Gastroesophageal sphincter (tissue), 4 donors: ENCODE data around the gene ZNF764. TPM values are rescaled to one million over a fixed set of nuclear protein-coding genes. Genes with fewer than 3 reads are reported as not detected.
A peak's percentile ranks its signal among the peaks of the same experiment; 100 is the strongest.

Source experiments
- ATAC-seq: fragments of 150-250 bp; one replicate; pipeline ENCODE4 v1.9.1; 2016; ENCODE audit warnings: mild to moderate bottlenecking, moderate library complexity
- H3K27ac ChIP-seq, 4 donors: fragments of 200-600 bp; sonication (generic) in 3 of 4; 1 replicate in 3 of 4; 2 replicates in 1 of 4; pipeline ENCODE4 v1.5.1; 2016 to 2019
- H3K27me3 ChIP-seq: fragments of 200-600 bp; sonication (generic); one replicate; pipeline ENCODE4 v1.5.1; 2019
- H3K36me3 ChIP-seq, 2 donors: fragments of 200-600 bp; sonication (generic); one replicate each; pipeline ENCODE4 v1.5.1; 2019; ENCODE audit warnings: control low read depth in 1 of 2
- H3K4me1 ChIP-seq, 3 donors: fragments of 200-600 bp; sonication (generic); 1 replicate in 2 of 3; 2 replicates in 1 of 3; pipeline ENCODE4 v1.5.1; 2016 to 2019; ENCODE audit warnings: control low read depth in 2 of 3
- H3K4me3 ChIP-seq, 2 donors: fragments of 200-600 bp; sonication (generic); one replicate each; pipeline ENCODE4 v1.5.1; 2019; ENCODE audit warnings: mild to moderate bottlenecking in 1 of 2, moderate library complexity in 1 of 2
- H3K9me3 ChIP-seq, 3 donors: fragments of 200-600 bp; sonication (generic); one replicate each; pipeline ENCODE4 v1.5.1; 2017 to 2019; ENCODE audit warnings: control low read depth in 2 of 3
- EP300 ChIP-seq: sonication (generic); formaldehyde crosslinking; IDR thresholded peaks from one replicate; pipeline ENCODE4 v1.6.1; 2017; ENCODE audit warnings: antibody characterized with exemption, mild to moderate bottlenecking
- POLR2A ChIP-seq, 2 donors: fragments of 450-650 bp; IDR thresholded peaks; one replicate each; pipeline ENCODE4 v1.6.1; 2017; ENCODE audit warnings: antibody characterized with exemption in 2 of 2, mild to moderate bottlenecking in 2 of 2, moderate library complexity in 1 of 2
- POLR2AphosphoS5 ChIP-seq: sonication (generic); formaldehyde crosslinking; IDR thresholded peaks from one replicate; pipeline ENCODE4 v1.6.1; 2017; ENCODE audit warnings: antibody characterized with exemption
- WGBS, 2 donors: methylation state at CpG; one replicate each; pipeline ENCODE4 v1.1.5; 2018; ENCODE audit warnings: low coverage in 1 of 2; 5-methylcytosine and 5-hydroxymethylcytosine counted together
- total RNA-seq, 4 donors: library from RNA; depleted of rRNA; stranded (reverse); fragments of >200 nt; gene quantifications; one replicate each; pipeline ENCODE4 v1.1.0, GENCODE V29; 2016
- TF ChIP-seq, protein P1 (sequence below), 4 experiments: fragments of 200-600 bp in 2 of 4; fragments of 450-650 bp in 2 of 4; sonication (generic) in 1 of 4; IDR thresholded peaks; one replicate each; pipeline ENCODE4 v1.5.1; 2017 to 2019; ENCODE audit warnings: antibody characterized with exemption in 4 of 4, mild to moderate bottlenecking in 2 of 4, moderate library complexity in 2 of 4

Gene ZNF764
- total RNA-seq, 4 donors from 2014 or later, result 6.3 to 13.1 (median 9.3) TPM

DNA sequence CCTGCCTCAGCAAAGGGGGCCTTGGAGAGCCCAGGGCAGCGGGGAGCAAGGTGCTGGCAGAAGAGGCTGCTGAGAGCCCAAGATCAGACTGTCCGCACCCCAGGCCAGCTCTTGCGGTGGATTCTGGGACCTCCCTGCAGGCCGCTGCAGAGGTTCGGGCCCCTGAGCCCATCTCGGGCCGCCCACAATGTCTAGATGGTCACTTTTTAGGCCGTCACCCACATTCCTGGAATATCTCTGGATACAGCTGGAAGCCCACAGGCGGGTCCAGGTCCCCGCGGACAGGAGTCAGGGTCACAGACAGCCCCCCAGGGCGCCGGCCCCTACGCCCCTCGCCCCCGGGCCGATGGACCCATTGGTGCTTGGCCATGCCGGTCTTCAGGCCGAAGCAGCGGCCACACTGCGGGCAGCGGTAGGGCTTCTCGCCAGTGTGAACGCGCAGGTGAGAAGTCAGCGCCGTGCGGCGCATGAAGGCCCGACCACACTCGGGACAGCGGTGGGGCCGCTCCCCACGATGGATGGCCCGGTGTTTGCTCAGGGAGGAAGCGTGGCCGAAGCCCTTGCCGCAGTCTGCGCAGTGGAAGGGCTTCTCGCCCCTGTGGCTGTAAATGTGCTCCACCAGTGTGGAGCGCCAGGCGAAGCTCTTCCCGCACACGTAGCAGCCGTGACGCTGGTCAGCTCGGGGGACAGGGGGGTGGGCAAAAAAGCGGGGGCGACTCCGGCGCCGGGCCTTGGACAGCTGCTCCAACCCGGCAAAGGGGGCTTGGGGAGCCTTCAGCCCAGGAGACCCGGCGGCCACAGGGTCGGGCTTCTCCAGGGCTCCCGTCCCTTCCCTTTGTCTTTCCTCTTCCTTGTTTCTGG lies 25.7 kb downstream of the ZNF764 start:
- TF ChIP-seq POLR2A (IDR thresholded peaks at IDR 0.05) (no peak), EP300 (no peak), POLR2AphosphoS5 (no peak)
- TF ChIP-seq, protein P1, sequence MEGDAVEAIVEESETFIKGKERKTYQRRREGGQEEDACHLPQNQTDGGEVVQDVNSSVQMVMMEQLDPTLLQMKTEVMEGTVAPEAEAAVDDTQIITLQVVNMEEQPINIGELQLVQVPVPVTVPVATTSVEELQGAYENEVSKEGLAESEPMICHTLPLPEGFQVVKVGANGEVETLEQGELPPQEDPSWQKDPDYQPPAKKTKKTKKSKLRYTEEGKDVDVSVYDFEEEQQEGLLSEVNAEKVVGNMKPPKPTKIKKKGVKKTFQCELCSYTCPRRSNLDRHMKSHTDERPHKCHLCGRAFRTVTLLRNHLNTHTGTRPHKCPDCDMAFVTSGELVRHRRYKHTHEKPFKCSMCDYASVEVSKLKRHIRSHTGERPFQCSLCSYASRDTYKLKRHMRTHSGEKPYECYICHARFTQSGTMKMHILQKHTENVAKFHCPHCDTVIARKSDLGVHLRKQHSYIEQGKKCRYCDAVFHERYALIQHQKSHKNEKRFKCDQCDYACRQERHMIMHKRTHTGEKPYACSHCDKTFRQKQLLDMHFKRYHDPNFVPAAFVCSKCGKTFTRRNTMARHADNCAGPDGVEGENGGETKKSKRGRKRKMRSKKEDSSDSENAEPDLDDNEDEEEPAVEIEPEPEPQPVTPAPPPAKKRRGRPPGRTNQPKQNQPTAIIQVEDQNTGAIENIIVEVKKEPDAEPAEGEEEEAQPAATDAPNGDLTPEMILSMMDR (IDR thresholded peaks at IDR 0.05), result no peak
- peak overlapping the region in 2 of 4 donors; percentile 15 to 95 for H3K27ac ChIP-seq
- H3K27me3 ChIP-seq, result no peaks in the 10 kb centered on the region
- 90 to 100% methylated on average over 2 to 10 of the region's 57 CpGs for WGBS, 2 donors
- H3K4me1 ChIP-seq, result peaks cover 0 to 50% (median 24%) of the 10 kb centered on the region in 3 donors
- H3K9me3 ChIP-seq, result no peaks in the 10 kb centered on the region
- ATAC-seq, result no peak
- peaks cover 0 to 31% of the 10 kb centered on the region in 2 donors for H3K36me3 ChIP-seq
- H3K4me3 ChIP-seq, result no peak overlapping the region

DNA sequence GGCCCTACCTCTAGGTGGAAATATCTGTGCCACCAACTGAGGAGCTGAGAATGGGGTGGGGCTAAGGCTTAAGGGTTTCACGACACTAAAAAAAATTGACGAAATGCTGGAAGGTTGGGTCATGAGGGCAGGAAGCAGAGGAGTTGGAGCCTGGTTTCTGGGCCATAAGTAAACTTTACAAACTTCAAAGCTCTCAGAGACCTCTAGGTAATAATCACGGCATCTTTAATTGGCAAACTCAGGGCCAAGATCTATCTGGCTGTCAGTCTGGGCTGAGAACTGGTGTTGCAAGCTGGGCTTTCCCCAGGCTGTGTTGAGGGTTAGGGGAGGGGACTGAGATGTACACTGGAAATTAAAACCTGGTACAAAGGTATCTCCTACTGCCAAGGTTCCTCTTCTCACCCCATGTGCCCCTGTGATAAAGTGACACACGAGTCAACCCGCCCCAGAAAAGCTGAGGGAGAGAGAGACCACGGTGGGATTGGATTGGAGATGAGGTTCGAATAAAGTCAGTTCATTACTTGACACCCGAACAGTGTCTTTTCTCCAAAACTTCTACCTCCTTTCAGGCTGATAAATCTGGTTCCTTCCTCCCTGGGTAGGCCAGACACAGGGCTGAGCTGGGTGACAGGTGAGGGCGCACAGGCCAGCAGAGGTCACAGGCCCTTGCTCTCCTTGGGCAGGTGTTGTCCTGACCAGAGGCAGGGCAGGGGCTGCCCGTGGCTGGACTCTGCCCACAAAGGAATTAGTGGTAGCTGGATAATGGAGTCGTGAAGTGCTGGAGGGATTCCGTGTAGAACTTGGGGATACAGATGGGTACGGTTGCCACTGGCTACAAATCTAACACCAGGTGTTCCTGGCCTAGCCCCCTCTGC lies 27.8 kb downstream of the ZNF764 start:
- Histone ChIP-seq H3K27ac (peak overlapping the region in 1 of 4 donors; percentile 19), H3K4me3 (no peak overlapping the region), H3K36me3 (peaks cover 0 to 31% of the 10 kb centered on the region in 2 donors), H3K4me1 (peaks cover 0 to 50% (median 20%) of the 10 kb centered on the region in 3 donors), H3K27me3 (no peaks in the 10 kb centered on the region), H3K9me3 (no peaks in the 10 kb centered on the region)
- no peak for TF ChIP-seq POLR2A (IDR thresholded peaks at IDR 0.05)
- TF ChIP-seq, protein P1 (IDR thresholded peaks at IDR 0.05), result no peak
- TF ChIP-seq POLR2AphosphoS5, result no peak
- TF ChIP-seq EP300, result no peak
- ATAC-seq, result no peak
- 72 to 81% methylated on average over 10 to 12 of the region's 13 CpGs for WGBS, 2 donors

DNA sequence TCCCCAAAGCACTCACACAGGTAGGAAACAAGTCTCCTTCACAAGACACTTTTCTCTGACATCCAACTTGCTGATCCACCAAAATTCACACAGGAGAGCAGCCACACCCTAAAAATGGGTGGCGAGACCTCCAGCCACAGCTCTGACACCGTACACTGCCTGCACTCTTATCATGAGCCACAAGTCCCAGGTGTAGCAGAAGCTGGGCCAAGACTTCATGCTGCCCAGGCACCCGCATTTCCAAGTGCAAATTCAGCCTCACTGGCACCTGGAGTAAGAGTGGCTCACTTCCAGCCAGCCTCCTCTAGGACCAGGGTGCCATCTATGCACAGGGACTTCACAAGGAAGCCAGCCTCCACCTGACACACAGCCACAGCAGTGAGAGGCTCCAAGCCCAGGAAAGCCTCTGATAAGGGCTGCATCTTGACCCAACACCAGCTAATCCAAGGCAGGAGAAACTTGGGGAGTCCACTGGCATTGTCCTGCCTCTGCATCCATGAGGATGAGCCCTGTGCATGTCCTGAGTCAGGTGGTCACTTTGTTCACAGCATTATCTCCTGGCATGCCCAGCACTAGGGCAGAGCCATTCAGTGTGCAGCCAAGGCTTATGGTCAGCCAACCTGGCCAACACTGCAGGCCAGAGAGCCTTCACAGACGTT lies 29.2 kb downstream of the ZNF764 start:
- no peak for ATAC-seq
- TF ChIP-seq EP300 (no peak), POLR2A (IDR thresholded peaks at IDR 0.05) (no peak), POLR2AphosphoS5 (no peak)
- TF ChIP-seq, protein P1 (IDR thresholded peaks at IDR 0.05), result no peak
- Histone ChIP-seq H3K4me3 (no peak overlapping the region), H3K27ac (peak overlapping the region in 3 of 4 donors; percentile 99 to 100 (median 100)), H3K4me1 (peaks cover 0 to 56% (median 19%) of the 10 kb centered on the region in 3 donors), H3K27me3 (no peaks in the 10 kb centered on the region), H3K36me3 (peaks cover 0 to 42% of the 10 kb centered on the region in 2 donors), H3K9me3 (no peaks in the 10 kb centered on the region)
- WGBS, 2 donors, result 32% methylated on average over 3 of the region's 4 CpGs; no CpG with 5 or more reads in 1 of the 2 donors

DNA sequence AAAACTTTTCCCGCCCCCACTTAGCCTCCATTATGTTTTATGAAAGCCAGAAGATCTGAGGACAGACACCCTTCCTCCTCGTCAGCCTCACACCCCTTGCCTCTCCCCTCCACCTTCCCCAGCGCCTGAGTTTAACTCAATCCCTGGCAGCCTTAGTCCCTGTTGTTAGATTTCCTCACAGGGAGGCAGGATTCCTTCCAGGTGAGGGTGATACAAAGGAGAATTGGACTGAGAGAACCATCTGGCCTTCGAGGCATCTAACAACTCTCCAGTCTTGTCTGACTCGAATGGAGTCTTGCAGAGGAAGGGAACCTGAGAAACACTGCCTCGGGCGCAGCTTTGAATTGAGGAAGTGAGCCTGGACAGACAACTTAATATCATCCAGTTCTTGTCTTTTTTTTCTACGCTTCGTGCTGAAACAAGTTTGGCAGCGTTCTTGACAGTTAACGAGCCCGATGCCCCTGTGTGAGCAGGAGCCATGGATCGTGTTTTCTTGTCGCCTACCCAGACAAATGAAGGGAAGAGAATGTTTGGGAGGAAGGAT lies 30.5 kb downstream of the ZNF764 start:
- TF ChIP-seq, protein P1 (IDR thresholded peaks at IDR 0.05), result peak in 1 of 4 experiments; percentile 10
- TF ChIP-seq POLR2AphosphoS5, result no peak
- Histone ChIP-seq H3K4me3 (peak overlapping the region; percentile 6 to 94), H3K4me1 (peaks cover 0 to 46% (median 8%) of the 10 kb centered on the region in 3 donors), H3K9me3 (no peaks in the 10 kb centered on the region), H3K27me3 (no peaks in the 10 kb centered on the region), H3K27ac (peak overlapping the region; percentile 80 to 100 (median 100)), H3K36me3 (peaks cover 0 to 37% of the 10 kb centered on the region in 2 donors)
- ATAC-seq, result no peak
- 10 to 12% methylated on average over 4 to 12 of the region's 14 CpGs for WGBS, 2 donors
